RWPE2 (cell line): Measurements from ENCODE around the gene MAPKBP1.

ENCODE experiments used
- ATAC-seq: fragments of 200-7000 bp; cut with Tn5 transposase; 3 replicates; pipeline ENCODE4 v1.9.1; 2021; ENCODE audit warnings: low read depth
- DNase-seq: peaks from one replicate; pipeline ENCODE4 v3.0.0-alpha.2; 2020; ENCODE audit warnings: low spot score
- H3K27ac ChIP-seq: fragments of 450-650 bp; 2 replicates; pipeline ENCODE4 v1.5.1; 2017; ENCODE audit warnings: mild to moderate bottlenecking; ENCODE audit not compliant: poor library complexity, severe bottlenecking
- H3K27me3 ChIP-seq: fragments of 250-450 bp; sonication (Bioruptor Pico); 2 replicates; pipeline ENCODE4 v1.5.1; 2021; ENCODE audit warnings: mild to moderate bottlenecking, moderate library complexity; ENCODE audit not compliant: insufficient read depth, poor library complexity, severe bottlenecking
- H3K36me3 ChIP-seq: fragments of 250-450 bp; sonication (Bioruptor Pico); 2 replicates; pipeline ENCODE4 v1.5.1; 2020; ENCODE audit warnings: low read depth, mild to moderate bottlenecking, moderate library complexity
- H3K4me1 ChIP-seq: fragments of 250-450 bp; sonication (Bioruptor Pico); 2 replicates; pipeline ENCODE4 v1.5.1; 2021; ENCODE audit warnings: mild to moderate bottlenecking, moderate library complexity; ENCODE audit not compliant: insufficient read depth, poor library complexity, severe bottlenecking
- H3K4me3 ChIP-seq: fragments of 250-450 bp; sonication (Bioruptor Pico); 2 replicates; pipeline ENCODE4 v1.5.1; 2021; ENCODE audit warnings: mild to moderate bottlenecking, moderate library complexity; ENCODE audit not compliant: severe bottlenecking
- H3K9me3 ChIP-seq: fragments of 250-450 bp; sonication (Bioruptor Pico); 2 replicates; pipeline ENCODE4 v1.5.1; 2021; ENCODE audit warnings: mild to moderate bottlenecking, moderate library complexity; ENCODE audit not compliant: severe bottlenecking
- TF ChIP-seq, protein P1 (sequence below): fragments of 450-650 bp; IDR thresholded peaks from one replicate; pipeline ENCODE4 v1.5.1; 2017; ENCODE audit warnings: mild to moderate bottlenecking, moderate library complexity; ENCODE audit not compliant: poor library complexity, severe bottlenecking

The MAPKBP1 gene

DNA sequence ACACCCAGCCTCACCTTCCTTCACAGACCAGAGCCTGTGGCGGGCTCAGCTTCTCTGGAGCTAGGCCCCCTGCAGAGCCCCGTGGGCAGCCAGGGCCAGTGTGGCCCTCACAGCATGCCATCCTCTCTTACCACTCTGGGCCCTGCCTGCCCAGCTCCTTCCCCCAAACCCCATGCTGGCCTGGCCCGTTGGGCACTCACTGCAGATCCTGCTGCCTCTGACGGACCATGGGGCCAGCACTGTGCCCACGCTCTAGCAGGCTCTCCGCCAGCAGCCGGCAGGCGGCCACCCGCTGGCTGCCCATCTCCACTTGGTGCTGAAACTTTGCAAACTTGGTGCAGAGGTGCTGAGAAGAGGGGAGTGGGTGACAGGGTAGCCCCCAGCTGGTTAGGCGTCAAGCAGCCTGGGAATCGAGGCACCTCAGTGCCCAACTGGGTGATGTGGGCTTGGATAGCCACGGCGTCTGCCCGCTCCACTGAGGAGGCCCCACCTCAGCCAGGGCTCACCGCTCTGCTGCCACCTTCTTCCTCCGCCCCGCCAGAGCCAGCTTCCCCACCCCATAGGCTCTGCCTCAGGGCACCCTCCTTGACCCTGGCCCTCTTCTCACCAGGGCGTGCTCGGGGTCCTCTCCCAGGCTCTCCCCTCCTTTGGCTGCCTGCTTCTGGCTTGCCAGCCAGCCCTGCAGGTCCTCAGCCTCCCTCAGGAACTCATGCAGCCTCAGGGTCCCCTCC lies 97.1 kb downstream of the MAPKBP1 start:
- DNase-seq (no peak), ATAC-seq (no peak)
- Histone ChIP-seq H3K9me3 (no peaks in the 10 kb centered on the region), H3K4me1 (peaks cover 5% of the 10 kb centered on the region), H3K4me3 (no peak overlapping the region), H3K27ac (peak overlapping the region; percentile 49), H3K27me3 (no peaks in the 10 kb centered on the region), H3K36me3 (no peaks in the 10 kb centered on the region)
- TF ChIP-seq, protein P1, sequence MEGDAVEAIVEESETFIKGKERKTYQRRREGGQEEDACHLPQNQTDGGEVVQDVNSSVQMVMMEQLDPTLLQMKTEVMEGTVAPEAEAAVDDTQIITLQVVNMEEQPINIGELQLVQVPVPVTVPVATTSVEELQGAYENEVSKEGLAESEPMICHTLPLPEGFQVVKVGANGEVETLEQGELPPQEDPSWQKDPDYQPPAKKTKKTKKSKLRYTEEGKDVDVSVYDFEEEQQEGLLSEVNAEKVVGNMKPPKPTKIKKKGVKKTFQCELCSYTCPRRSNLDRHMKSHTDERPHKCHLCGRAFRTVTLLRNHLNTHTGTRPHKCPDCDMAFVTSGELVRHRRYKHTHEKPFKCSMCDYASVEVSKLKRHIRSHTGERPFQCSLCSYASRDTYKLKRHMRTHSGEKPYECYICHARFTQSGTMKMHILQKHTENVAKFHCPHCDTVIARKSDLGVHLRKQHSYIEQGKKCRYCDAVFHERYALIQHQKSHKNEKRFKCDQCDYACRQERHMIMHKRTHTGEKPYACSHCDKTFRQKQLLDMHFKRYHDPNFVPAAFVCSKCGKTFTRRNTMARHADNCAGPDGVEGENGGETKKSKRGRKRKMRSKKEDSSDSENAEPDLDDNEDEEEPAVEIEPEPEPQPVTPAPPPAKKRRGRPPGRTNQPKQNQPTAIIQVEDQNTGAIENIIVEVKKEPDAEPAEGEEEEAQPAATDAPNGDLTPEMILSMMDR: no peak

DNA sequence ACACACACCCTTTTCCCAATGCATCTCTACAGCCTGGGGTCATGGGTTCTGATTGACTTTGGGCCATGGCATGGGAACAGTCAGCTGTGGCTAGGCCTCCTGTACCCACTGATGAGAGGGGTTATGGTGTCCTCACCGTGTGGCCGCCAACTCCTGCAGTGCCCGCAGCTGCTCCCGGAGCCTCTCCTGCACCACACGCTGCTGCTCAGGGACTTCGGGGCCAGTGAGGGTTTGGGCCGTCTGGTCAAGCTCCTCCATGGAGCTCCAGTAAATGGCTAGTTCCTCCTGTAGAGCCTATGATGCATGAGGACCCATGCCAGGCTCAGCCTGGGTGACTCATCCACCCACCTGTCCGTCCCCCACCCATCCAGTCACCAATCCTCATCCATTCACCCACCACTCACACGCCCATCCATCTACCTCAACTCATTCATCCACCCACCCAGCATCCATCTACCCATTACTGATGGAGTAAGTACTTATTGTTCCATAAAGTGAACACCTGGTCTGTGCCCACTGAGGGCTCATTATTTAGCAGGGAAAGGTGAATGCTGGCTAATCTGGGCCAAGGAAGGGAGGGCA lies 98.0 kb downstream of the MAPKBP1 start:
- TF ChIP-seq, protein P1: no peak

DNA sequence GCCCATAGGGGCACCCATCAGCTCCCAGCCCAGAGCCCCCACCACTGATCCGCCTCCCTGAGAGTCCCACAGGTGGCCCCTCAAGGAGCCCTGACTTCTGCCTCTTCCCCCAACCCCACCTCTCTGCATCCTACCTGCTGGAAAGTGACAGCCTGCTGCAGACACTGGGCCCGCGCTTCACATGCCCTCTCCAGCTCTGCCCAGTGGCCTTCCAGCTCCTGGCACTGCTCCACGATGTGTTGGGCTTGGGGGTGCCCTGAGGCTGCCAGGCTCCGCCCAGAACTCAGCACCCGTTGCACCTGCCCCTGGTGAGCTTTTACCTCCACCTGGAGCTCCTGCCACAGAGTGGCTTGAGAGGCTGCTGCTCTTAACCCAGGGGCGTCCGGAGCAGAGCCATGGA lies 99.4 kb downstream of the MAPKBP1 start:
- Histone ChIP-seq H3K27me3 (no peaks in the 10 kb centered on the region), H3K9me3 (no peaks in the 10 kb centered on the region), H3K27ac (no peak overlapping the region), H3K4me3 (no peak overlapping the region), H3K4me1 (peaks cover 5% of the 10 kb centered on the region), H3K36me3 (no peaks in the 10 kb centered on the region)
- ATAC-seq: no peak
- TF ChIP-seq, protein P1: no peak
- no peak for DNase-seq

More for the DNA sequence above, 98.0 kb downstream of the MAPKBP1 start:
- Histone ChIP-seq H3K4me3 (no peak overlapping the region), H3K9me3 (no peaks in the 10 kb centered on the region), H3K4me1 (peaks cover 5% of the 10 kb centered on the region), H3K27me3 (no peaks in the 10 kb centered on the region), H3K36me3 (no peaks in the 10 kb centered on the region), H3K27ac (no peak overlapping the region)
- ATAC-seq (no peak), DNase-seq (no peak)

DNA sequence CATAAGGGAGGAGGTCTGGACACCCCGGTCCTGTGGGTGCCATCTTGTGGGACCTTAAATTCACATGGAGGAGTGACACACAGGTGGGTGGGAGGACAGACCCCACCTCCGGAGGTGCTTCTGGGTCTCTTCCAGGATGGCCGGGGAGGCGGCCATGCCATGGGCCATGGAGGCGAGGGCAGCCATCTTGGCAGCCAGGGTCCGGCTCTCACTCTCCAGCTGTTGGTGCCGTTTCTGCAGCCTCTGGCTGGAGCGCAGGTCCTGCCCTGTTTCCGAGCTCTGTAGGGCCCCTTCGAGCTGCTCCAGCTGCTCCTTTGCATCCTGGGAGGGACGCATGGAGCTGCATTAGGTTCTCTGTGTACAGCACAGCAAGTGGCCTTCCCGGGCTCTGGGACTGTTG lies 100.5 kb downstream of the MAPKBP1 start:
- ATAC-seq (no peak), DNase-seq (no peak)
- no peaks in the 10 kb centered on the region for H3K9me3 ChIP-seq
- TF ChIP-seq, protein P1: no peak
- H3K4me1 ChIP-seq: peaks cover 5% of the 10 kb centered on the region
- H3K4me3 ChIP-seq: no peak overlapping the region
- H3K36me3 ChIP-seq: no peaks in the 10 kb centered on the region
- H3K27me3 ChIP-seq: no peaks in the 10 kb centered on the region
- H3K27ac ChIP-seq: no peak overlapping the region

DNA sequence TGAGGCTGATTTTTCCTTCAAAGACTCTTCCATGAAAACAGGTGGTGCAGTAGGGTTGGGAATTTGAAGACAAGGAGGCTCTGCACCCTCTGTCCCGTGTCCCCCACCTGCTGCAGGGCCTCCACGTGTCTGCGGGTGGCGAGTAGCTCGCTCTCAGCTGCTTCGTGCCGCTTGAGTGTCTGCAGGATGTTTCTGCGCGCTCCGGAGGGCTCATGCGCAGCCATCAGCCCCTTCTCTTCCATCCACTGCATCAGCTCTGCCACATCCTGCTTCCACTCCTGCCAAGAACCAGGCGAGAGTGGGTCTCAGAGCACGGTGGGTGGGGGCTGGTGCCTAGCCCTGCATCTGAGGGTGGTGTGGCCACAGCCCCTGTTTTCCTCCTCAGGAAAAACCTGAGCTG lies 101.7 kb downstream of the MAPKBP1 start:
- no peak overlapping the region for H3K27ac ChIP-seq
- H3K27me3 ChIP-seq: no peaks in the 10 kb centered on the region
- peaks cover 2% of the 10 kb centered on the region for H3K4me1 ChIP-seq
- TF ChIP-seq, protein P1: no peak
- no peak for ATAC-seq
- no peaks in the 10 kb centered on the region for H3K36me3 ChIP-seq
- H3K9me3 ChIP-seq: no peaks in the 10 kb centered on the region
- no peak for DNase-seq
- H3K4me3 ChIP-seq: no peak overlapping the region
